ENCODE data around the gene REEP5. TPM values are rescaled to one million over a fixed set of nuclear protein-coding genes. Genes with fewer than 3 reads are reported as not detected.

REEP5 gene
- total RNA-seq, 1 donor from 2014 or later: 17.1 TPM

DNA sequence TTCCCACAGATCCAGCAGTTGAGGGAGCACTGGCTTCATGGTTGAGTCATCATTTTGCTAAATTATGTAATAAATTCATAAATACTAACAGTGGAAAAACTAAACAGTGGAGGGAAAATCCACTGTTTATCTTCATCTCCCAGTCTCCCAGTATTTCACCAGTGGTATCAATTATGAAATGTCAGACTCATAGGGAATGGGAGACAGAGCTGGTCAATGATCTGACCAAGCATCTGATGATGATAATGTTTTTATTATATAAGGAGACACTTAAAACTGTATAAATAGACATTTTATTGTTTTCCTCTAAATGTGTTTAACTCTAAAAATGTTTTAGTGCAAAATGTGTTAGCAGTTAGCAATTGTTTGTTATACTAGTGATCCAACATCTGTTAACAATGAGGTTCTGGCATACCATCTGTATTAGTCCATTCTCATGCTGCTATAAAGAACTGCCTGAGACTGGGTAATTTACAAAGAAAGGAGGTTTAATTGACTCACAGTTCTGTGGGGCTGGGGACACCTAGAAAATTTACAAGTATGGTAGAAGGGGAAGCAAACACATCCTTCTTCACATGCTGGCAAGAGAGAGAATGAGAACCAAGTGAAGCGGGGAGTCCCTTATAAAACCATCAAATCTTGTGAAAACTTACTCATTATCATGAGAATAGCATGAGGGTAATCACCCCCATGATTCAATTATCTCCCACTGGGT lies 11.8 kb upstream of the REEP5 start:
- H3K36me3 ChIP-seq: no peaks in the 10 kb centered on the region
- H2AFZ ChIP-seq (replicated peaks): no peak overlapping the region
- H3F3A ChIP-seq (ENCODE audit: low read depth): no peaks in the 10 kb centered on the region
- Mint-ChIP-seq H3K4me1 (peaks cover 12% of the 10 kb centered on the region), H3K9me3 (peaks cover 2% of the 10 kb centered on the region), H3K4me3 (no peak overlapping the region), H3K27me3 (ENCODE audit: insufficient read depth, low read depth) (peaks cover 10% of the 10 kb centered on the region), H3K36me3 (no peaks in the 10 kb centered on the region), H3K27ac (no peak overlapping the region)
- no peak overlapping the region for H3K4me3 ChIP-seq
- H3K79me2 ChIP-seq (ENCODE audit: low read depth): no peaks in the 10 kb centered on the region
- no peak for DNase-seq (ENCODE audit: low spot score)
- no peak overlapping the region for H3K4me2 ChIP-seq
- no peak overlapping the region for H3K9ac ChIP-seq
- no peaks in the 10 kb centered on the region for H4K20me1 ChIP-seq (ENCODE audit: low read depth)
- TF ChIP-seq CTCF (IDR thresholded peaks at IDR 0.05) (no peak), EZH2phosphoT487 (IDR thresholded peaks at IDR 0.05) (no peak), EZH2 (IDR thresholded peaks at IDR 0.05) (no peak)
- no peaks in the 10 kb centered on the region for H3K4me1 ChIP-seq
- no peaks in the 10 kb centered on the region for H3K9me3 ChIP-seq (ENCODE audit: low read depth)
- no peak overlapping the region for H3K27ac ChIP-seq
- H3K27me3 ChIP-seq: no peaks in the 10 kb centered on the region

DNA sequence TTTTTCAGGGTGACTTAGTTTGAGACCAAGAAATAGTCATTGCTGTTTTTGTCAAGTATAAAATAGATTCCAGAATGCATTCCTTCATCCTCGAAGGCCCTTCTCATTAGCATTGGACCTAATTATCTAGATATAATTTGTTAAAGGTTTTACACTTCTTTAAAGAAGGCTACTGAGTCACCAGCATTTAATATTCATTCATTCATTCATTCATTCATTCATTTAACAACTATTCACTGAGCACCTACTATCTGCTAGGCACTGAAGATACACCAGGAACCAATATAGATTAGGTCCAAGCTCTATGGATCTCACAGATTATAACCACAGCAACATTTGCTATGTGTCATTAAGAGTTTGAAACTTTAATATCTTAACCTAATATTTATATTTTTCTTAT lies 11.1 kb upstream of the REEP5 start:
- Mint-ChIP-seq H3K27me3 (ENCODE audit: insufficient read depth, low read depth) (peaks cover 11% of the 10 kb centered on the region), H3K4me3 (no peak overlapping the region), H3K9me3 (peaks cover under 1% of the 10 kb centered on the region), H3K27ac (no peak overlapping the region), H3K36me3 (no peaks in the 10 kb centered on the region), H3K4me1 (peaks cover 12% of the 10 kb centered on the region)
- Histone ChIP-seq H3K36me3 (no peaks in the 10 kb centered on the region), H2AFZ (replicated peaks) (no peak overlapping the region), H3K4me2 (no peak overlapping the region), H3F3A (ENCODE audit: low read depth) (no peaks in the 10 kb centered on the region), H3K27me3 (no peaks in the 10 kb centered on the region), H3K4me3 (no peak overlapping the region), H3K79me2 (ENCODE audit: low read depth) (no peaks in the 10 kb centered on the region), H3K27ac (no peak overlapping the region), H3K9me3 (ENCODE audit: low read depth) (no peaks in the 10 kb centered on the region), H3K4me1 (no peaks in the 10 kb centered on the region), H4K20me1 (ENCODE audit: low read depth) (no peaks in the 10 kb centered on the region), H3K9ac (no peak overlapping the region)
- DNase-seq (ENCODE audit: low spot score): no peak
- TF ChIP-seq EZH2phosphoT487 (IDR thresholded peaks at IDR 0.05) (no peak), CTCF (IDR thresholded peaks at IDR 0.05) (no peak), EZH2 (IDR thresholded peaks at IDR 0.05) (no peak)

DNA sequence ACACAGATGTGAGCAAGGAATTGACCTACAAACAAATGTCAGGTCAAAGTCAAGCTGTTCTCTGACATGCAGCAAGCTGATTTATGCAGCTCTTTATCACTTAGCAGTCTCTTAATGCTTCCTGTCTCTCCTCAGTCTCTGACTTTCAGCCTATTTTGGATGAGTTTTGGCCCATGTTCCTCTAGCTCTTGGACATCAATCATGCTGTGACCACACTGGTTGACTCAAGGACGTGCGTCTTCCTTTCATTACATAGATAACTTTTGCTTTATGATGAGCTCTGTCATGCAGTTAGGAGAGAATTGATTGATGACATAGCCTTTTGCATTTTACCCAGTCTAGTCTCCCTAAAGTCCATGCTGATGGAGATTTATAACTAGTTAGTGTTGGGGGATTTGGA lies 9.4 kb upstream of the REEP5 start:
- H3K36me3 Mint-ChIP-seq: no peaks in the 10 kb centered on the region
- Histone ChIP-seq H3K4me3 (no peak overlapping the region), H3K4me1 (no peaks in the 10 kb centered on the region), H3K36me3 (no peaks in the 10 kb centered on the region), H3K9me3 (ENCODE audit: low read depth) (no peaks in the 10 kb centered on the region), H3K27ac (no peak overlapping the region), H3K4me2 (no peak overlapping the region), H3K79me2 (ENCODE audit: low read depth) (no peaks in the 10 kb centered on the region), H4K20me1 (ENCODE audit: low read depth) (no peaks in the 10 kb centered on the region), H3F3A (ENCODE audit: low read depth) (no peaks in the 10 kb centered on the region), H2AFZ (replicated peaks) (no peak overlapping the region), H3K9ac (no peak overlapping the region), H3K27me3 (no peaks in the 10 kb centered on the region)
- H3K27ac Mint-ChIP-seq: no peak overlapping the region
- no peak for TF ChIP-seq CTCF (IDR thresholded peaks at IDR 0.05)
- no peak overlapping the region for H3K4me3 Mint-ChIP-seq
- H3K27me3 Mint-ChIP-seq (ENCODE audit: insufficient read depth, low read depth): peaks cover 13% of the 10 kb centered on the region
- DNase-seq (ENCODE audit: low spot score): no peak
- H3K9me3 Mint-ChIP-seq: no peaks in the 10 kb centered on the region
- H3K4me1 Mint-ChIP-seq: peaks cover 12% of the 10 kb centered on the region

All from neural progenitor cell (in vitro differentiated cells).